HepG2 (cell line): ENCODE measurements around the gene CLIC5. TPM values are rescaled to one million over a fixed set of nuclear protein-coding genes. Genes with fewer than 3 reads are reported as not detected.

Experiments used
- ATAC-seq: fragments of 200-7000 bp; cut with Tn5 transposase; 3 replicates; pipeline ENCODE4 v1.9.1; 2020; ENCODE audit warnings: mild to moderate bottlenecking, moderate library complexity
- BruUV-seq: library from RNA; stranded (reverse); fragments of 400-500 nt; replicated peaks from 2 replicates; lab custom pipeline; 2021; lab: Mats Ljungman, UMichigan
- CTCF ChIA-PET: fragments of 300-600 bp; formaldehyde crosslinking; extraction: SDS; loops from one replicate; lab custom pipeline; 2021; ENCODE audit warnings: low total read pairs, inconsistent platforms, low intra/inter-chr PET ratio; lab: Yijun Ruan, JAX
- POLR2A ChIA-PET: fragments of 350-600 bp; sonication (Branson Sonifier 250); formaldehyde crosslinking; loops from one replicate; lab custom pipeline; 2020; ENCODE audit warnings: antibody characterized with exemption, inconsistent platforms; lab: Yijun Ruan, JAX
- DNase-seq: peaks from one replicate; pipeline ENCODE4 v3.0.0-alpha.2; 2015; ENCODE audit warnings: low spot score
- FAIRE-seq: peaks from 3 replicates; lab custom pipeline; 2011; peaks lifted over from hg19 to GRCh38; lab: Jason Lieb, UNC
- H2AFZ ChIP-seq: one replicate; pipeline ENCODE4 v1.6.1; 2011; ENCODE audit warnings: low read length, inconsistent platforms
- H3K27ac ChIP-seq: fragments of 300-600 bp; 3 replicates; pipeline ENCODE4 v1.8.0; 2011; ENCODE audit warnings: mixed run types, mild to moderate bottlenecking, mixed read lengths, low read length, inconsistent platforms; ENCODE audit not compliant: insufficient read depth; ENCODE audit errors: extremely low read length
- H3K27me3 ChIP-seq, 2 experiments: fragments of 200-600 bp in 1 of 2; 2 replicates in 1 of 2; 3 replicates in 1 of 2; pipeline versions ENCODE4 v1.6.0 to v1.8.0; 2011; ENCODE audit warnings: low read length in 2 of 2, mild to moderate bottlenecking in 2 of 2, moderate library complexity in 2 of 2, inconsistent platforms in 1 of 2; ENCODE audit not compliant: insufficient read depth in 2 of 2, control insufficient read depth in 1 of 2
- H3K36me3 ChIP-seq, 2 experiments: fragments of 200-600 bp in 1 of 2; replicated peaks in 1 of 2; 2 replicates in 1 of 2; 3 replicates in 1 of 2; pipeline versions ENCODE4 v1.5.1 to v1.8.0; 2011; ENCODE audit warnings: low read length in 2 of 2, inconsistent platforms in 1 of 2; ENCODE audit not compliant: insufficient read depth in 2 of 2, control insufficient read depth in 1 of 2
- H3K4me1 ChIP-seq: 2 replicates; pipeline ENCODE4 v1.5.1; 2012; ENCODE audit warnings: low read length, inconsistent platforms; ENCODE audit not compliant: insufficient read depth
- H3K4me2 ChIP-seq: 2 replicates; pipeline ENCODE4 v1.6.0; 2011; ENCODE audit warnings: low read depth, low read length, inconsistent platforms
- H3K4me3 ChIP-seq, 3 experiments: fragments of 200-600 bp in 1 of 3; sonication (generic), shearing (Covaris generic) in 1 of 3; replicated peaks in 1 of 3; 2 replicates each; pipeline ENCODE4 v1.5.1; 2011 to 2016; ENCODE audit warnings: low read length in 3 of 3, inconsistent platforms in 2 of 3, low read depth in 2 of 3, mild to moderate bottlenecking in 2 of 3, control low read depth in 1 of 3, mixed read lengths in 1 of 3; ENCODE audit not compliant: insufficient read depth in 1 of 3
- H3K79me2 ChIP-seq: one replicate; pipeline ENCODE4 v1.6.1; 2011; ENCODE audit warnings: low read length, inconsistent platforms; ENCODE audit not compliant: insufficient read depth
- H3K9ac ChIP-seq: 2 replicates; pipeline ENCODE4 v1.6.0; 2011; ENCODE audit warnings: mild to moderate bottlenecking, low read depth, low read length, inconsistent platforms; ENCODE audit not compliant: insufficient read depth
- H3K9me3 ChIP-seq: 2 replicates; pipeline ENCODE4 v1.5.1; 2012; ENCODE audit warnings: mild to moderate bottlenecking, low read length
- H4K20me1 ChIP-seq: 2 replicates; pipeline ENCODE4 v1.6.0; 2011; ENCODE audit warnings: inconsistent platforms, mild to moderate bottlenecking, low read length, moderate library complexity; ENCODE audit not compliant: insufficient read depth
- MLXIP ChIP-seq: sonication (generic); formaldehyde crosslinking; IDR thresholded peaks from 2 replicates; pipeline ENCODE4 v1.9.0; 2021; ENCODE audit warnings: missing genetic modification reagents, borderline replicate concordance
- REPIN1 ChIP-seq: sonication (generic); formaldehyde crosslinking; IDR thresholded peaks from 2 replicates; pipeline ENCODE4 v1.8.0; 2022; ENCODE audit warnings: missing genetic modification reagents, low read depth, mild to moderate bottlenecking, borderline replicate concordance
- SOX5 ChIP-seq: IDR thresholded peaks from 2 replicates; pipeline ENCODE4 v1.6.1; 2016; ENCODE audit warnings: borderline replicate concordance
- ZNF224 ChIP-seq: sonication (generic); formaldehyde crosslinking; IDR thresholded peaks from 2 replicates; pipeline ENCODE4 v1.5.0; 2020; ENCODE audit warnings: mild to moderate bottlenecking, missing genetic modification reagents
- ZNF432 ChIP-seq: sonication (generic); formaldehyde crosslinking; IDR thresholded peaks from 2 replicates; pipeline ENCODE4 v1.5.0; 2020; ENCODE audit warnings: missing genetic modification reagents, mild to moderate bottlenecking, borderline replicate concordance
- ZNF558 ChIP-seq: sonication (generic); formaldehyde crosslinking; IDR thresholded peaks from 2 replicates; pipeline ENCODE4 v1.9.0; 2022; ENCODE audit warnings: mild to moderate bottlenecking, missing genetic modification reagents, borderline replicate concordance
- ZNF746 ChIP-seq: sonication (generic); formaldehyde crosslinking; IDR thresholded peaks from 2 replicates; pipeline ENCODE4 v1.8.0; 2022; ENCODE audit warnings: mild to moderate bottlenecking, missing genetic modification reagents
- WGBS: methylation state at CpG from one replicate; pipeline ENCODE4 v1.1.6; 2017; ENCODE audit warnings: low lambda C conversion rate; 5-methylcytosine and 5-hydroxymethylcytosine counted together
- in situ Hi-C: cut with HindIII; loops from 2 replicates; pipeline ENCODE4 v1.10.0; 2017; ENCODE audit warnings: low pct_unique_long_range_greater_than_20kb; ENCODE audit not compliant: extremely low pct_ligation_motif_present
- intact Hi-C: fragments of 100-400 bp; cut with micrococcal nuclease; formaldehyde crosslinking; loops from one replicate; pipeline ENCODE4 v1.10.0; 2022; ENCODE audit not compliant: unreplicated experiment
- polyA plus RNA-seq, 8 experiments: library from polyadenylated mRNA; depleted of rRNA in 3 of 8; stranded (reverse) in 7 of 8; unstranded in 1 of 8; fragments of >200 nt; fragmentation: Illumina TruSeq in 4 of 8; extraction: Trizol in 4 of 8; gene quantifications; 2 replicates each; pipeline versions ENCODE4 v1.2.1 to v1.2.3, GENCODE V29; 2011 to 2016; ENCODE audit warnings: low read depth in 4 of 8, missing spikeins in 1 of 8, mixed read lengths in 1 of 8; ENCODE audit not compliant: insufficient read depth in 1 of 8
- total RNA-seq, 5 experiments: library from RNA; depleted of rRNA; stranded (reverse); fragments of >200 nt; fragmentation: Illumina TruSeq; extraction: Trizol; gene quantifications; 2 replicates each; pipeline ENCODE4 v1.2.3, GENCODE V29; 2016; ENCODE audit warnings: low read depth in 1 of 5

The CLIC5 gene
- total and polyA plus RNA-seq, 2 of the 13 experiments (the other 11 are each of a cell fraction or from before 2014, with no cell fraction given): not detected

- no peak for TF ChIP-seq MLXIP (CRISPR knock-in tag)
- TF ChIP-seq, all 625 proteins: peak for 0
Observed at GRCh38 chr6:46053039-46053933, 37.6 kb upstream of the CLIC5 start (continued).

GRCh38 chr6:46052479-46052878, 36.8 kb upstream of the CLIC5 start:
- in situ Hi-C loops: no loop called here
- ChIA-PET CTCF (no interaction called here), POLR2A (no interaction called here)
- no TSS peak for BruUV-seq
- H3K4me1 ChIP-seq: no peaks in the 10 kb centered on the region
- ATAC-seq: no peak
- intact Hi-C loops: no loop called here
- no peak overlapping the region for H2AFZ ChIP-seq
- 6% methylated on average over 1 of the region's 1 CpG for WGBS
- no peaks in the 10 kb centered on the region; the same call in 1 of the 2 replicates for H3K9me3 ChIP-seq
- no peak overlapping the region for H3K4me3 ChIP-seq
- no peak overlapping the region for H3K27ac ChIP-seq
- H3K9ac ChIP-seq: no peak overlapping the region
- H3K79me2 ChIP-seq: no peaks in the 10 kb centered on the region
- H4K20me1 ChIP-seq: no peaks in the 10 kb centered on the region
- no peak for FAIRE-seq
- no peak overlapping the region for H3K4me2 ChIP-seq
- no peak for DNase-seq
- H3K36me3 ChIP-seq: no peaks in the 10 kb centered on the region
- TF ChIP-seq ZNF224 (CRISPR knock-in tag) (no peak), REPIN1 (CRISPR knock-in tag) (no peak), ZNF746 (CRISPR knock-in tag) (no peak), ZNF432 (no peak), SOX5 (CRISPR knock-in tag) (no peak), ZNF558 (no peak)
- no peaks in the 10 kb centered on the region; a peak in 1 of 5 replicates for H3K27me3 ChIP-seq
